ENCODE results near the gene S100A6.
"Not testable (repeated sequence)": the region's sequence is repeated elsewhere in the genome, so short reads cannot be mapped to it uniquely, and the experiment has no call there.

S100A6 gene

GRCh38 chr1:153531638-153532037 is 4.2 kb downstream of the S100A6 start:
- no peak for DNase-seq (ENCODE audit: low spot score)

GRCh38 chr1:153527683-153528040 is 8.1 kb downstream of the S100A6 start:
- no peak for DNase-seq (ENCODE audit: low spot score)

GRCh38 chr1:153527023-153527682 is 8.6 kb downstream of the S100A6 start:
- DNase-seq (ENCODE audit: low spot score): no peak

GRCh38 chr1:153526132-153526543 is 9.7 kb downstream of the S100A6 start:
- DNase-seq (ENCODE audit: low spot score): no peak

GRCh38 chr1:153525088-153525728 is 10.6 kb downstream of the S100A6 start:
- no peak for DNase-seq (ENCODE audit: low spot score)

GRCh38 chr1:153522353-153523048 is 13.3 kb downstream of the S100A6 start:
- DNase-seq (ENCODE audit: low spot score): not testable (repeated sequence)

- not testable (repeated sequence) for DNase-seq (ENCODE audit: low spot score)
Observed at GRCh38 chr1:153521808-153522207, 14.0 kb downstream of the S100A6 start.

GRCh38 chr1:153520818-153521476 is 14.8 kb downstream of the S100A6 start:
- no peak for DNase-seq (ENCODE audit: low spot score)

- DNase-seq (ENCODE audit: low spot score): not testable (repeated sequence)
Observed at GRCh38 chr1:153520137-153520691, 15.6 kb downstream of the S100A6 start.

GRCh38 chr1:153519242-153519641 is 16.5 kb downstream of the S100A6 start:
- DNase-seq (ENCODE audit: low spot score): no peak

- no peak for DNase-seq (ENCODE audit: low spot score)
Observed at GRCh38 chr1:153515504-153516394, 20.0 kb downstream of the S100A6 start.

- no peak for DNase-seq (ENCODE audit: low spot score)
Observed at GRCh38 chr1:153513666-153514065, 22.1 kb downstream of the S100A6 start.

GRCh38 chr1:153513023-153513422 is 22.8 kb downstream of the S100A6 start:
- DNase-seq (ENCODE audit: low spot score): no peak

- DNase-seq (ENCODE audit: low spot score): peak; percentile 87
Observed at GRCh38 chr1:153510984-153511410, 24.8 kb downstream of the S100A6 start.

- DNase-seq (ENCODE audit: low spot score): peak; percentile 82
Observed at GRCh38 chr1:153509729-153510354, 25.9 kb downstream of the S100A6 start.

GRCh38 chr1:153509036-153509435 is 26.8 kb downstream of the S100A6 start:
- no peak for DNase-seq (ENCODE audit: low spot score)

- no peak for DNase-seq (ENCODE audit: low spot score)
Observed at GRCh38 chr1:153507926-153508583, 27.7 kb downstream of the S100A6 start.

- no peak for DNase-seq (ENCODE audit: low spot score)
Observed at GRCh38 chr1:153506831-153507413, 28.9 kb downstream of the S100A6 start.

GRCh38 chr1:153506386-153506785 is 29.4 kb downstream of the S100A6 start:
- no peak for DNase-seq (ENCODE audit: low spot score)

GRCh38 chr1:153505576-153505975 is 30.2 kb downstream of the S100A6 start:
- DNase-seq (ENCODE audit: low spot score): no peak
